Panc1 (cell line): ENCODE measurements around the gene PUS1. TPM values are rescaled to one million over a fixed set of nuclear protein-coding genes. Genes with fewer than 3 reads are reported as not detected.

ENCODE experiments used
- ATAC-seq: fragments of 200-7000 bp; cut with Tn5 transposase; 2 replicates; pipeline ENCODE4 v1.9.1; 2020; ENCODE audit warnings: mild to moderate bottlenecking, moderate library complexity
- BruUV-seq: library from RNA; stranded (reverse); fragments of 400-500 nt; replicated peaks from 2 replicates; lab custom pipeline; 2021; lab: Mats Ljungman, UMichigan
- CTCF ChIA-PET: fragments of 300-600 bp; sonication (Branson Sonifier 250); formaldehyde crosslinking; loops from one replicate; lab custom pipeline; 2022; ENCODE audit warnings: antibody characterized with exemption; lab: Charles Lee
- POLR2A ChIA-PET: fragments of 300-600 bp; sonication (Branson Sonifier 250); formaldehyde crosslinking; loops from one replicate; lab custom pipeline; 2022; ENCODE audit warnings: antibody characterized with exemption; lab: Charles Lee
- DNase-seq: peaks from one replicate; pipeline ENCODE4 v3.0.0-alpha.2; 2010; ENCODE audit warnings: low read depth, low spot score
- H3K27ac ChIP-seq: 2 replicates; pipeline ENCODE4 v1.5.1; 2011; ENCODE audit warnings: mild to moderate bottlenecking, low read length, inconsistent platforms
- H3K27me3 ChIP-seq: fragments of 200-500 bp; sonication (Bioruptor generic); 2 replicates; pipeline ENCODE4 v1.6.0; 2014; ENCODE audit warnings: low read length, inconsistent platforms; ENCODE audit not compliant: control insufficient read depth, insufficient read depth
- H3K36me3 ChIP-seq: fragments of 200-500 bp; sonication (Bioruptor generic); 2 replicates; pipeline ENCODE4 v1.5.1; 2014; ENCODE audit warnings: inconsistent platforms, mild to moderate bottlenecking, low read length, moderate library complexity; ENCODE audit not compliant: control insufficient read depth, insufficient read depth
- H3K4me1 ChIP-seq: 2 replicates; pipeline ENCODE4 v1.5.1; 2011; ENCODE audit warnings: inconsistent platforms, mild to moderate bottlenecking, low read length, moderate library complexity; ENCODE audit not compliant: control insufficient read depth, insufficient read depth
- H3K4me3 ChIP-seq, 2 experiments: 2 replicates each; pipeline ENCODE4 v1.5.1; 2011 to 2012; ENCODE audit warnings: low read depth in 2 of 2, low read length in 2 of 2, mild to moderate bottlenecking in 2 of 2, inconsistent platforms in 1 of 2, moderate library complexity in 1 of 2
- H3K9me3 ChIP-seq: fragments of 200-500 bp; sonication (Bioruptor generic); 2 replicates; pipeline ENCODE4 v1.5.1; 2014; ENCODE audit warnings: low read depth, mild to moderate bottlenecking, inconsistent platforms, low read length, moderate library complexity; ENCODE audit not compliant: control insufficient read depth, insufficient read depth
- POLR2AphosphoS5 ChIP-seq: IDR thresholded peaks from 2 replicates; pipeline ENCODE4 v1.6.1; 2012; ENCODE audit warnings: mild to moderate bottlenecking, low read depth, low read length, moderate library complexity
- SIN3A ChIP-seq: IDR thresholded peaks from 2 replicates; pipeline ENCODE4 v1.6.1; 2012; ENCODE audit warnings: low read depth, mild to moderate bottlenecking, low read length, moderate library complexity, borderline replicate concordance; ENCODE audit not compliant: insufficient read depth
- TCF7L2 ChIP-seq: IDR thresholded peaks from 2 replicates; pipeline ENCODE4 v1.6.1; 2011; ENCODE audit warnings: mild to moderate bottlenecking, low read depth, low read length, inconsistent platforms
- in situ Hi-C: cut with HindIII; loops from 2 replicates; pipeline ENCODE4 v1.10.0; 2016; ENCODE audit warnings: low sequenced_read_pairs, low pct_unique_long_range_greater_than_20kb
- intact Hi-C: fragments of 100-400 bp; cut with micrococcal nuclease; formaldehyde crosslinking; loops from one replicate; pipeline ENCODE4 v1.10.0; 2022; ENCODE audit not compliant: unreplicated experiment
- total RNA-seq: library from RNA; stranded (reverse); gene quantifications from one replicate; pipeline ENCODE4 v1.2.1, GENCODE V29; 2021; ENCODE audit not compliant: unreplicated experiment
- TF ChIP-seq, protein P1 (sequence below), 2 experiments: IDR thresholded peaks; 2 replicates each; pipeline ENCODE4 v1.6.1; 2011 to 2012; ENCODE audit warnings: low read depth in 2 of 2, control low read depth in 1 of 2, low read length in 1 of 2, mild to moderate bottlenecking in 1 of 2, moderate library complexity in 1 of 2; ENCODE audit not compliant: insufficient read depth in 1 of 2
- TF ChIP-seq, protein P2 (sequence below): fragments of 450-650 bp; IDR thresholded peaks from 2 replicates; pipeline ENCODE4 v1.5.1; 2017; ENCODE audit warnings: mild to moderate bottlenecking

The PUS1 gene
- total RNA-seq, 1 experiment from 2014 or later: 108 TPM

DNA sequence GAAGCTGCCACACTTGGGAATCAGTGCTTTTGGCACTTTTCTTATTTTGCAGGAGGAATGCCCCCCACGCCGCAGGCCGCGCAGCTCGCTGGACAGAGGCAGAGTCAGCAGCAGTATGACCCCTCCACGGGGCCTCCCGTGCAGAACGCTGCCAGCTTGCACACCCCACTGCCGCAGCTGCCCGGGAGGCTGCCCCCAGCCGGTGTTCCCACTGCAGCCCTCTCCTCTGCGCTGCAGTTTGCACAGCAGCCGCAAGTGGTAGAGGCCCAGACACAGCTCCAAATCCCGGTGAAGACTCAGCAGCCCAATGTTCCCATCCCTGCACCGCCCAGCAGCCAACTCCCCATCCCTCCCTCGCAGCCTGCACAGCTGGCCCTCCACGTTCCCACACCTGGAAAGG lies 53.0 kb downstream of the PUS1 start:
- Histone ChIP-seq H3K27me3 (no peaks in the 10 kb centered on the region), H3K4me3 (no peak overlapping the region), H3K36me3 (peaks cover 6% of the 10 kb centered on the region), H3K27ac (no peak overlapping the region), H3K4me1 (no peaks in the 10 kb centered on the region), H3K9me3 (no peaks in the 10 kb centered on the region)
- in situ Hi-C loops: no loop called here
- ATAC-seq (no peak), DNase-seq (no peak)
- ChIA-PET CTCF (no interaction called here), POLR2A (no interaction called here)
- intact Hi-C loops: no loop called here
- BruUV-seq: no TSS peak
- TF ChIP-seq POLR2AphosphoS5 (no peak), TCF7L2 (no peak), SIN3A (no peak)
- TF ChIP-seq, protein P1, sequence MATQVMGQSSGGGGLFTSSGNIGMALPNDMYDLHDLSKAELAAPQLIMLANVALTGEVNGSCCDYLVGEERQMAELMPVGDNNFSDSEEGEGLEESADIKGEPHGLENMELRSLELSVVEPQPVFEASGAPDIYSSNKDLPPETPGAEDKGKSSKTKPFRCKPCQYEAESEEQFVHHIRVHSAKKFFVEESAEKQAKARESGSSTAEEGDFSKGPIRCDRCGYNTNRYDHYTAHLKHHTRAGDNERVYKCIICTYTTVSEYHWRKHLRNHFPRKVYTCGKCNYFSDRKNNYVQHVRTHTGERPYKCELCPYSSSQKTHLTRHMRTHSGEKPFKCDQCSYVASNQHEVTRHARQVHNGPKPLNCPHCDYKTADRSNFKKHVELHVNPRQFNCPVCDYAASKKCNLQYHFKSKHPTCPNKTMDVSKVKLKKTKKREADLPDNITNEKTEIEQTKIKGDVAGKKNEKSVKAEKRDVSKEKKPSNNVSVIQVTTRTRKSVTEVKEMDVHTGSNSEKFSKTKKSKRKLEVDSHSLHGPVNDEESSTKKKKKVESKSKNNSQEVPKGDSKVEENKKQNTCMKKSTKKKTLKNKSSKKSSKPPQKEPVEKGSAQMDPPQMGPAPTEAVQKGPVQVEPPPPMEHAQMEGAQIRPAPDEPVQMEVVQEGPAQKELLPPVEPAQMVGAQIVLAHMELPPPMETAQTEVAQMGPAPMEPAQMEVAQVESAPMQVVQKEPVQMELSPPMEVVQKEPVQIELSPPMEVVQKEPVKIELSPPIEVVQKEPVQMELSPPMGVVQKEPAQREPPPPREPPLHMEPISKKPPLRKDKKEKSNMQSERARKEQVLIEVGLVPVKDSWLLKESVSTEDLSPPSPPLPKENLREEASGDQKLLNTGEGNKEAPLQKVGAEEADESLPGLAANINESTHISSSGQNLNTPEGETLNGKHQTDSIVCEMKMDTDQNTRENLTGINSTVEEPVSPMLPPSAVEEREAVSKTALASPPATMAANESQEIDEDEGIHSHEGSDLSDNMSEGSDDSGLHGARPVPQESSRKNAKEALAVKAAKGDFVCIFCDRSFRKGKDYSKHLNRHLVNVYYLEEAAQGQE (IDR thresholded peaks at IDR 0.05; ENCODE audit: insufficient read depth in 1 of 2, low read depth in 2 of 2, low read length in 1 of 2): no peak
- TF ChIP-seq, protein P2, sequence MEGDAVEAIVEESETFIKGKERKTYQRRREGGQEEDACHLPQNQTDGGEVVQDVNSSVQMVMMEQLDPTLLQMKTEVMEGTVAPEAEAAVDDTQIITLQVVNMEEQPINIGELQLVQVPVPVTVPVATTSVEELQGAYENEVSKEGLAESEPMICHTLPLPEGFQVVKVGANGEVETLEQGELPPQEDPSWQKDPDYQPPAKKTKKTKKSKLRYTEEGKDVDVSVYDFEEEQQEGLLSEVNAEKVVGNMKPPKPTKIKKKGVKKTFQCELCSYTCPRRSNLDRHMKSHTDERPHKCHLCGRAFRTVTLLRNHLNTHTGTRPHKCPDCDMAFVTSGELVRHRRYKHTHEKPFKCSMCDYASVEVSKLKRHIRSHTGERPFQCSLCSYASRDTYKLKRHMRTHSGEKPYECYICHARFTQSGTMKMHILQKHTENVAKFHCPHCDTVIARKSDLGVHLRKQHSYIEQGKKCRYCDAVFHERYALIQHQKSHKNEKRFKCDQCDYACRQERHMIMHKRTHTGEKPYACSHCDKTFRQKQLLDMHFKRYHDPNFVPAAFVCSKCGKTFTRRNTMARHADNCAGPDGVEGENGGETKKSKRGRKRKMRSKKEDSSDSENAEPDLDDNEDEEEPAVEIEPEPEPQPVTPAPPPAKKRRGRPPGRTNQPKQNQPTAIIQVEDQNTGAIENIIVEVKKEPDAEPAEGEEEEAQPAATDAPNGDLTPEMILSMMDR: no peak

DNA sequence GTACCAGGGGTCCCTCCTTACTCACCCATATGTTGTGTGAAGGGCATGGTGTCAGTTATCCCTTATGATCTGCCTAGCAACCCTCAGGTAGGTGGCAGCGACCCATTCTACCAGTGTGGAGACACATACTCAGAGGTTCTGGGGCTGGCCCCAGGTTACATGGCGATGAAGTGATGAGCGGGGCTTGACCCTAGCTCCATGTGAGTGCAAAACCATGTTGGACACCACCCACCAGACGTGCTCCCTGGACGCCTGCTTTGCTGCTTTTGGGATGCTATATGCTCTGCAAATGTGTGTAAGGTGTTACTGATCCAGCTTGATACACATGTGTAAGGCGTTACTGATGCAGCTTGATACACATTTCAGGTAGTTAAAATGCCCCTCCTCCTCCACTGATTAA lies 54.0 kb downstream of the PUS1 start:
- Histone ChIP-seq H3K27ac (no peak overlapping the region), H3K9me3 (no peaks in the 10 kb centered on the region), H3K36me3 (peaks cover 9% of the 10 kb centered on the region), H3K27me3 (no peaks in the 10 kb centered on the region), H3K4me1 (no peaks in the 10 kb centered on the region), H3K4me3 (no peak overlapping the region)
- no TSS peak for BruUV-seq
- ATAC-seq (no peak), DNase-seq (no peak)
- intact Hi-C loops (no loop called here), in situ Hi-C loops (no loop called here)
- CTCF ChIA-PET: no interaction called here
- TF ChIP-seq POLR2AphosphoS5 (no peak), SIN3A (no peak), TCF7L2 (no peak)
- TF ChIP-seq, protein P1 (IDR thresholded peaks at IDR 0.05; ENCODE audit: insufficient read depth in 1 of 2, low read depth in 2 of 2, low read length in 1 of 2): no peak
- TF ChIP-seq, protein P2: no peak
- POLR2A ChIA-PET: no interaction called here
